C1 segment of cervical spinal cord (tissue), 14 donors: ENCODE results near the gene FOXF1.

Source experiments
- DNase-seq, 14 donors: peaks; one replicate each; lab custom pipeline; 2025; lab: John Stamatoyannopoulos, UW

FOXF1 gene

GRCh38 chr16:86533076-86533475, 22.7 kb downstream of the FOXF1 start:
- DNase-seq, result no peak

- DNase-seq, result peak in 9 of 14 donors; percentile 8 to 55 (median 36)
These were observed 23.5 kb downstream of the FOXF1 start for GRCh38 chr16:86533767-86534351.

- DNase-seq, result peak in 10 of 14 donors; percentile 10 to 75 (median 56)
These were observed 24.7 kb downstream of the FOXF1 start for GRCh38 chr16:86534779-86535615.

GRCh38 chr16:86536621-86537020, 26.3 kb downstream of the FOXF1 start:
- DNase-seq, result no peak

DNA sequence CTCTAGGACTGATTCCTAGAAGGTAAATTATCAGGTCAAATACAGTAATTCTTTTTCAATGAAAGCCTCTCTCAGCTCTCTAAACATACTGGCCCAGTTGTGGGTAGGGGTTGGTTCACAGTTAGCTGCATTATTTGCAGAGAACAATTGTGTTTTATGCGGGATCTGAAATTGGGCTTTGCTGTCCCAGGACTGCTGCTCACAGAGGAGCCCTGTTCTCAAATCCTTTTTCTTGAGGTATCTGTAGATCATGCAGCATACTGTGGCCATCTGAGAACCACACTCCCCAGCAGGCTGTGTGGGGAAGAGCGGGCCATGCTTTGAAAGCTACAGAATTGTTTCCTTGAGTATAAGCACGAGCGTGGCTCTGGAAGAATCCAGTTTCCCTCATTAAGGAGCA, 27.2 kb downstream of the FOXF1 start:
- DNase-seq, result peak in 5 of 14 donors; percentile 8 to 47 (median 27)

DNA sequence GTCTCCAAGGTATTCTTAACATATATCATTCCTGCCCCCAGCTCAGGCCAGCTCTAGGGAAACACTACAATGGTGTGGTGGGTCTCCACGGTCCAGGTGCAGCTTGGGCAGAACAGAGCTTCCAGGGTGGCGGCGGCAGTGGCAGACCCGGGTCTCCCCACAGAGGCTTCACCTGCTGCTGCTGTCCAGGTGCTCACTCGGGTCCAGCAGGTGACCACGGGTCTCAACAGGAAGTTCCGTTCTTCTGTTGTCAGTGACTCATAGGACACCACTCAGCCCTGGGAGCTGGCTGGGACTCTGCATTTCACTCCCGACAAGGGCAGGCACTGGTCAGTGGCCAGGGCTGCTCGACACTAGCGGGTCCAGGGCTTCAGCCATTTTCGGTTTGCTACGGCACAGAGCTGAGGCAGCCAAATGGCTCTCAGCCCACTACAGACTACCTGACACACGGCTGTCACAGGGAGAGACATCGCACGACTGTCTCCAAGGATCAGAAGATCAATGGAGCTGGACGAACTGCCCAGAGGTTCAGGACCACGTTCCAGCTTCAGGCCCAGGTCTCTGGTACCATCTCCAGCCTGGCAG, 28.0 kb downstream of the FOXF1 start:
- no peak for DNase-seq

DNA sequence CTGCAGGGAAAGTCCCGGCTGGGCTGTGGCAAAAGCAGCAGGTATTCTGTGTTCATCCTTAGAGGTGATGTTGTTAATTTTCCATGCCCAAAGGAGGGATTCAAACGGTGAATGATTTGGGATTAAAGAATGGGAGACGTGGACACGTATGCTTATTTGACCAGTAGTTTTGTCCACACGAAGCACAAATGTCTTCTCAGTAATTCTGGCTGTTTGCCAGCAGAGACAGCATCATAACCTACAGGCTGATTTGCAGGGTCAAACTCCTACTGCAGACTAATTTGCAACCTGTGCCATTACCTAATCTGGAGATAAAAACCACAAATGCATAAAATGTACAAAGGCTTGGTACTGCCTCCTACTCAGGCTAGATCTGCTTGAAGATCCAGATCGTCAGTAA, 30.6 kb downstream of the FOXF1 start:
- no peak for DNase-seq

DNA sequence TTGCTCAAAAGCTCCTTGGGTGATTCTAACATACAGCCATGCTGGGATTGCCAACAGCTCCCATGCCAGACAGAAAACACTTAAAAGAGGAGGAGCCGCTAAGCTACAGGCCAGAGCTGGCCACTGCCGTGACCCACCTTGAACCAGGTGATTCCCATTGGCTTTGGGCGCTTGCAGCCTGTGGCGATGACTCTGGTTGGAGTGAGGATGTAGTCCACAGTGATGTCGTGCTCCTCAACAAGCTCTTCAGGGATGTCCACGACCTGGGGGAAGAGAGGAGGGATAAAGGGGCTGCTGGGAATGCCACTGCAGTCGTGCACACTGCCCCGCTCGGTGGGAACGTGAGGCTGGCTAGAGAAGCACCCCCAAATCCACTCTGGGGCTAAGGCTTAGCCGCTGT, 31.2 kb downstream of the FOXF1 start:
- no peak for DNase-seq

DNA sequence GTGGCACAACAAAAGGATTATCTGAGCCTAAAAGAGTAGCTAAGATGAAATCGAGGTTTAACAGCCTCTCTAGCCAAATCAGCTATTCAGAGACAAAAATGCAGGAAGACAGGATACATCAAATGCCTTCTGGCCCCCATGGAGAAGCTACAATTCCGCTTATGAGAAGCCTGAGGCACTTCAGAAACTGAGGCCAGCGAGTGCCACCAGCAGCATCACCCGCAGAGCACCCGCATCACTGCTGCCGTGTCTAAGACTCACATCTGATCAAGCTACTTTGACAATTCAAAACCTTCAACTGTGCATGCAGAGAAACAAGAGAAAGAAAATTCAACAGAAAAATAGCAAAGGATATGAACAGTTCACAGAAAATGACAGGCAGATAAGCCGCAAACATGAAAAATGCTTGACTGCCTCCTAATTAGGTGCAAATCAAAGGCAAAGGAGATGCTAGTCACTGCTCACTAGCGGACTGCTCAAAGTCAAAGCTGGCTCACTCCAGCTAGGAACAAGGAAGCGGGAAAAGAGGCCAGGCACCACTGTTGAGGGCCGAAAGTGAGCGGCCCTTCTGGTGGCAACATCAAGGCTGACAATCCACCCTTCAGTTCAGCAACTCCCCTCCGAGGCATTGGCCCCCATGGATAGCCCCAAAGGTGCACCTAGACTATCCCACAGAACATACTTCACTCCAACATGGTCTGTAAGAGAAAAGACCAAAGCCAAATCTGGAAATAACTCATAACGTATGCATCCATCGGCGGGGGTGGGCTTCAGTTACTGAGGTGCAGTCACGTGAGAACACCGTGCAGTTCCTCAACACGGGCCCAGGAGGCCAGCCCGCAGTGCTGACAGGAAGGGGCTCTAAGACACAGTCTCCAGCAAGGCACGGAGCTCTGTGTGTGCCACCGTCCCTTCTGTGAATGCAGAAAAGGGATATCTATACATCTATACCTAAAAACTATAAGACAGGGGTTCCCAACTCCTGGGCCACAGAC, 32.7 kb downstream of the FOXF1 start:
- DNase-seq, result no peak

GRCh38 chr16:86545481-86545880, 35.2 kb downstream of the FOXF1 start:
- no peak for DNase-seq

DNA sequence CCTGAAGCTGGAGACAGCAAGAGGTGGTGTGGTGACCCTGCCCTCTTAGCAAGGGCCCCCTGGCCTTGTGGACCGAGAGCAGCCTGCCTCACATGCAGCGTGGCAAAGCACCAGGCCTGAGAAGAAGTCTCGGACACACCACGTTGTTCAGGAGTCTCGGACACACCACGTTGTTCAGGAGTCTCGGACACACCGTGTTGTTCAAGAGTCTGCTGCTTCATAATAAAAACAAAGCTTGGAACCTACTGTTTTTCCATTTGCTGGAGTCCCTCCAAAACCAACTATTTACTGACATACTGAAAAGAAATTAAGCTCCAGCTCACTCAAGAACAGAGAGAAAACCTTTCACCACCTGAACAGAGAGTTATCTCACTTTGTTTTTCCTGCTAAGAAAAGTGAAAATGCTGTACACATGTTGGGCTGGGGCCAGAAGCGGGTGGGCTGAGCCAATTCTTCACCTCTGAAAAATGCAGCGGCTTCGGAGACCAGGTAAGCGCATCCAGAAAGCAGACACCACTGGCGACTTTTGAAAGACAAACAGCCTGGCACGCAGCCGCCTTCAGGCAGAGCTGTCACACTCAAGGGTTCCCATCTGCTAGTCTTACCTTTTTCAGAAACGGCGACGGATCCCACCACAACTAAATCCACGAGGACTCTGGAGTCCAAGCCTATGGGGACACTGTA, 35.8 kb downstream of the FOXF1 start:
- DNase-seq, result no peak

- DNase-seq, result no peak
These were observed 36.3 kb downstream of the FOXF1 start for GRCh38 chr16:86546638-86547013.

GRCh38 chr16:86547286-86547685, 37.0 kb downstream of the FOXF1 start:
- no peak for DNase-seq

DNA sequence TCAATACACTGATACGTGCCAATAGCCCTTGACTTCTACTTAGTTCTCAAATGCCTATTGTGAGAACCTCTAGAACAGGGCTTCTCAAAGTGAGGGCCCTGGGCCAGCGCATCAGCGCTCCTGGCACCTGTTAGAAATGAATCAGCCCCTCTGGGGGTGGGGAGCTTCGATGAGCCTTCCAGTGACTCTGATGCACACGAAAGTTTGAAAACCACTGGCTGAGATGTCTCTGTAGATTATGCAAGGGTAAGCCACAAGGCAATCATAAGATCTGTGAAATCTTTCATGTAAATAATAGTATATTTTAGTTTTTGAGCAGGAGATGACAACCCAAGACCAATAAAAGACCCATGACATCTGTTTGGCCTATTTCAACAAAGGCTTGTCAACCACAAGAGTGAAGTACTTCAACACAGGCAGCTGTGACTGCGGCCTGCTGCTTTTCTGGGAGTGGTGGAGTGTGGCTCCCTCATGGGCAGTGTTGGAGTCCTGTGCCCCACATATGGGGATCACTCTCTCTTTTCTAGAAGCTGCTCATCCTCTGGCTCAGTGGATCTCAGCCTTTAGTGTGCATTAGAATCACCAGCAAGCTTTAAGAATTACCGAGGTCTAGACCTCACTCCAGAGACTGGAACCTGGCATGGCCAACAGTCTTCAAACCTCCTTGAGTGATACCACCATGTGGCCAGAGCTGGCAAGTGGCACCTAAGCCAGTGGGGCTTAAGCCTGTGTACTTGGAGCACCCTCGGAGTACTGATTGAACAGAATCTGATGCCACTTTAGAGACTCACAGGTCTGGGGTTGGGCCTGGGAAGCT, 39.0 kb downstream of the FOXF1 start:
- DNase-seq, result no peak

DNA sequence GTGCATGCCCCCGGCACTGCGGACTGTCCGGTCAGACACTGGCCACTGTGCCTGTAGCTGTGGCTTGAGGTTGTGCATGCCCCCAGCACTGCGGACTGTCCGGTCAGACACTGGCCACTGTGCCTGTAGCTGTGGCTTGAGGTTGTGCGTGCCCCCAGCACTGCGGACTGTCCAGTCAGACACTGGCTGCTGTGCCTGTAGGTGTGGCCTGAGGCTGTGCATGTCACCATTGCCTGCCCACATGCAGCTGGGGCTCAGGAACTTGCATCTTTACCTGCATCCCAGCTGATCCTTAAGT, 39.5 kb downstream of the FOXF1 start:
- DNase-seq, result no peak

GRCh38 chr16:86550281-86550680, 40.0 kb downstream of the FOXF1 start:
- no peak for DNase-seq

DNA sequence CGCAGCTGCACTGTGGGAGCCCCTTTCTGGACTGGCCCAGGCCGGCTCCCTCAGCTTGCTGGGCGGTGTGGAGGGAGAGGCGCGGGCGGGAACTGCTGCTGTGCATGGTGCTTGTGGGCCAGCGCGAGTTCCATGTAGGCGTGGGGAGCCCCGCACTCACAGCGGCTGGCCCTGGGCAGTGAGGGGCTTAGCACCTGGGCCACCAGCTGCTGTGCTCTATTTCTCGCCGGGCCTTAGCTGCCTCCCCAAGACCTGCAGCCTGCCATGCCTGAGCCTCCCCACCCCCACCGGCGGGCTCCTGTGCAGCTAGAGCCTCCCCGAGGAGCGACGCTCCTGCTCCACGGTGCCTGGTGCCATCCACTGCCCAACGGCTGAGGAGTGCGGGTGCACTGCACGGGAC, 43.0 kb downstream of the FOXF1 start:
- DNase-seq, result no peak

- DNase-seq, result no peak
These were observed 44.2 kb downstream of the FOXF1 start for GRCh38 chr16:86554599-86554916.

DNA sequence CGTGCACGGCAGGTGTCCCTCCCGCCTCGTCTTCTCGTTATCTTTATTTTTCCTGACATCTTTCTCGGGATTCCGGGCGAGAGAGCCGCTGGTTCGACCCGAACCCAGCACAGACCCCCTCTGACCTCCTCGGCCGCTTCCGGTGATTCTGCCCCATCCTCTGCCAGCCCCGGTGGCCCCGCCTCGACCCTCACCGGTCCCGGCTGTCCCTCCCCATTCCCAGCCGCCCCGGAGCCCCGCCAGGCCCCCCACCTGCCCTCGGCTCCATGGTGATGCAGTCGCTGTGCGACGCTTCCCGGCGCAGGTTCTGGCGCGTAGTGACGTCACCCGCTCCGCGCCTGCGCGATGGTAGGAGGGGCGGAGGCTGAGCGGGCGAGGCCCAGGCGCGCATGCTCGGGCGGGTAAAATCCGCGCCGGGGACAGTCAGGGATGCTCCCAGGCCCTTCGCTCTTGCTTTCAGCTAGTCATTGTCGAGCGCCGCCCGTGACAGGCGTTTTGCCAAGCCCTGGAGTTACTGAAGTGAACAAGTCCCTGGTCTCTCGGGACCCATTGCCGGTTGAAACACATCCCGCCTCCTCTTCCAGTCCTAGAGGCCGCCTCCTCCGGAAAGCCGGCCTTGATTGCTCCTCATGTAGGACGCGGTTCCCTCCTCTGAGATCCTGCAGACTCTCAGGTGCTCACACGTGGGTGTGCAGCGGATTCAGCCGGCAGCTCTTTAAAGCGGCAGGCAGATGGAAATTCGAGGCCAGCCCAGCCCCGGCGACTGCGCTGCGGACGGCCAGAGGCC, 44.8 kb downstream of the FOXF1 start, which contains the start of gene MTHFSD:
Gene MTHFSD, minus strand, starts transcription at position 319 of the 787 bp plus-strand sequence. Its CDS starts 51 bp downstream, at position 268.
- DNase-seq, result peak; percentile 43 to 99 (median 87)

- no peak for DNase-seq
These were observed 45.4 kb downstream of the FOXF1 start for GRCh38 chr16:86555704-86556075.
